HG03135 (cell line): Measurements from ENCODE around the gene PATE4.
"Not testable (repeated sequence)": the region's sequence is repeated elsewhere in the genome, so short reads cannot be mapped to it uniquely, and the experiment has no call there.

Source experiments
- ATAC-seq: cut with Tn5 transposase; IDR thresholded peaks from one replicate; pipeline ENCODE4 v1.9.1; 2021; ENCODE audit warnings: mild to moderate bottlenecking, moderate library complexity; ENCODE audit not compliant: unreplicated experiment

The PATE4 gene, protein sequence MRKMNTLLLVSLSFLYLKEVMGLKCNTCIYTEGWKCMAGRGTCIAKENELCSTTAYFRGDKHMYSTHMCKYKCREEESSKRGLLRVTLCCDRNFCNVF

DNA sequence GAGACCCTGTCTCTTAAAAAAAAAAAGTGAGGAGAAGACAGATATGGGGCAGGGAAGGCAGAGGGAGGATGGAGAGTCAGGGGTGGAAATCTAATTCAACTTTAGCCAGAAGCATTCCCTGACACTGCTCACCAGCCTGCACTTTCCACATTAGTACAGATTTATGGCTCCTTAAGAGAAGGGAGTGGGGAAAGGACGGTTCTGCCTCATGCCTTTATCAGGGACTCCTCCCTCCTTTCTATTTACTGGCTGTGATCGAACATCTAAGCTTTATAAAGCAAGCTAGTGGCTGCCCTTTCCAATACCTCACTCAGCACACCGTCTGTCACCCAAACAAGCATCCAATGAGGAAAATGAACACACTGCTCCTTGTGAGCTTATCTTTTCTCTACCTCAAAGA is at the start of gene PATE4:
Gene PATE4, plus strand, starts transcription at position 301 of the 400 bp plus-strand sequence. Its CDS starts 44 bp downstream, at position 345.
- no peak for ATAC-seq

DNA sequence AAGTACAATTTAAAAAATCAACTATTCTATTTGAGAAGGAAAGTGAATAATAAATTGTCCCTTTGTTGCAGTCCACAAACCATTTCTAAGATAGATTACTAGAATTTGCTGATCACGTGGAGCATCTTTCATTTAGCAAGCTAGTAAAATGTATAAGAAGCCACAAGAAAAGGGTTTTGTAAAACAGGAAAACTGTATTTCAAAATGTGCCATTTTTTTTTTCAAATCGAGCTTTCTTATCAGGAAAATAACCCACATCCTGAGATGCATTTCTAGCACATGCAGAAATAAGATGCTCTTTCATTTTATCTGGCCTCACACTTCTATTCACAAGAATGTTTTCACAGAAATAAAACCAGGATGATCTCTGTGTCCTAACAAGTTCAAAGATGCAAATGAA is 48.4 kb upstream of the PATE4 start:
- no peak for ATAC-seq

DNA sequence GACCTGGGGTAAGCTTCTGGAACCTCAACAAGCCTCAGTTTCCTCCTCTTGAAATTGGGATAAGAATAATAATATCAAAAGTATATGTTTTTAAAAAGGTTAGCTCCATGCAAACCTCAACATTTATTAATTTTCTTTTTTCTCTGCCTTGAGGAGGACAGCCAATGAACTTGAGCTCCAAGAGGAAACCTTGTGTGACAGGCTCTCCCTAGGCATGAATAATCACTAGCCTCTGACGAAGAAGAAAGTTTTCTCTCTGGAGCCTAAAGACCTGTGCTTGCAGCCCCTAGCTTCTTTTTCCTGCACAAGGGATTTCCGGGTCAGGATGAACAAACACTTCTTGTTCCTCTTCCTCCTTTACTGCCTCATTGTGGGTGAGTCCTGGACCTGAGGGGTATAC is 45.3 kb upstream of the PATE4 start, which contains the start of gene PATE3:
Gene PATE3, plus strand, starts transcription at position 301 of the 400 bp plus-strand sequence. Its CDS starts 25 bp downstream, at position 326.
- ATAC-seq: no peak

DNA sequence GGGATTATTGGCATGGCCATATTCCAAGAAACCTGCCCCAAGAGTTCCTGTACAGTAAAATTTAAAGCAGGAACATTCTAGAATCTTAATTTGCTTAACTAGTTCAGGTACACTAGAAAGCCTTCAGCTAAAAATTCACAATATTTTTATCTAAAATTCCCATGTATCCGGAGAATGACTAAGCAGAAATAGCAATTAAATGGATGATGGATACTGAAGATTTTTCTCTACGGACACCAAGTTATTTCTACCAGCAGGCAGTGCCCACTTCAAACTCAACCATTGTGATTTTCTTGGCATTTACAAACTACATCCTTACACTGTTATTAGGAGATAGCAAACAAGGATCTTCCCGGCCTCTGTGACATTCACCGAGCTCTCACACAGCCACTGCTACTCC is 42.3 kb upstream of the PATE4 start:
- no peak for ATAC-seq

DNA sequence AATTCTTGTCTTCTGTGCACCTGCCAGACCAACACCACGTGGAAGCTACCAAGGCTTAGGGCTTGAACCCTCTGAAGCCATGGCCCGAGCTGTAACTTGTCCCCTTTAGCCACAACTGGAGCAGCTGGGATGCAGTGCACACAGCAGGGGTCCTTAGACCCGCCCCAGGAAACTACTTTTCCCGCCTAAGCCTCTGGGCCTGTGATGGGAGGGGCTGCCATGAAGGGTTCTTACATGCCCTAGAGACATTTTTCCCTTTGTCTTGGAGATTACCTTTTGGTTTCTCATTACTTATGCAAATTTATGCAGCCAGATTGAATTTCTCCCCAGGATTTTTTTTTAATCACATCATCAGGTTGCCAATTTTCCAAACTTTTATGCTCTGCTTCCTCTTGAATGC is 35.5 kb upstream of the PATE4 start:
- no peak for ATAC-seq

DNA sequence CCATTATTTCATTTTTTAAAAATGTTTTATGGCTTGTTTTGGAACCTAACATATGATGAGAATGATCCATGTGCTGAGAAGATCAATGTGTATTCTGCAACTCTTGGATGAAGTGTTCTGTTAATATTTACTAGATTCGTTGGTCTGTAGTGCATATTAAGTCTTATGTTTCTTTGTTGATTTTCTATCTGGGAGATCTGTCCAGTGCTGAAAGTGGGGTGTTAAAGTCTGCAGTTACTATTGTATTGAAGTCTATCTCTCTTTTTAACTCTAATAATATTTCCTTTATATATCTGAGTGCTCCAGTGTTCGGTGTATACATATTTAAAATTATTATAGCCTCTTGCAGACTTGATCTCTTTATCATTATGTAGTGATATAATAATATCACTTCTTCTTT is 33.3 kb upstream of the PATE4 start:
- ATAC-seq: no peak

DNA sequence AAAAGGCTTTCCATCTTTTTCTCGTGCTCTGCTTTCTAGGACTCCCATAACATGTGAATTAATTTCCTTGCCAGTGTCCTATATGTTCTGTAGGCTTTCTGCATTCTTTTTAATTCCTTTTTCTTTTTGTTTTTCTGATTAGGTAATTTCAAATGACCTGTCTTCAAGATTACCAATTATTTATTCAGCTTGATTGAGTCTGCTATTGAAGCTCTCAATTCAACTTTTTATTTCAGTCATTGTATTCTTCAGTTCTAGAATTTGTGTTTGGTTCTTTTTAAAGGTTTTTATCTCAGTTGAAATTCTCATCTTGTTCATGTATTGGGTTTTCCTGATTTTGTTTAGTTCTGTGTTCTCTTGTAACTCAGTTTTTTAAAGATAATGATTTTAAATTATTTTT is 30.7 kb upstream of the PATE4 start:
- ATAC-seq: no peak

DNA sequence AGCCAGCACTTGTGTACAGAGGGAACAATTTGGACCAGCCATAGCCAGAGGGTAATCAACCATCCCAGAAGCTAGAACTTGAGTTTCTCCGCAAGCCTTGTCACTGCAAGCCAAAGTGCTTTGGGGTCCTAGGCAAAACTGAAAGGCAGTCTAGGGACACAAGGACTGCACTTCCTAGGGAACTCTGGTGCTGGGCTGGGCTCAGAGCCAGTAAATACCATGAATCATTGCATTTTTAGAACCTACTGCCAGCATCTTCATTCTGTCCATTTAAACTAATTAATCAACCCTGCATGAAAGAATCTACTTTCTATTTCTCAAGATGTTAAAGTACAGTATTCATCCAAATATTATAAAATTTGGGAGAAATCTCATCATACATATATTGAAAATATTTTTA is 25.2 kb upstream of the PATE4 start:
- ATAC-seq: no peak

DNA sequence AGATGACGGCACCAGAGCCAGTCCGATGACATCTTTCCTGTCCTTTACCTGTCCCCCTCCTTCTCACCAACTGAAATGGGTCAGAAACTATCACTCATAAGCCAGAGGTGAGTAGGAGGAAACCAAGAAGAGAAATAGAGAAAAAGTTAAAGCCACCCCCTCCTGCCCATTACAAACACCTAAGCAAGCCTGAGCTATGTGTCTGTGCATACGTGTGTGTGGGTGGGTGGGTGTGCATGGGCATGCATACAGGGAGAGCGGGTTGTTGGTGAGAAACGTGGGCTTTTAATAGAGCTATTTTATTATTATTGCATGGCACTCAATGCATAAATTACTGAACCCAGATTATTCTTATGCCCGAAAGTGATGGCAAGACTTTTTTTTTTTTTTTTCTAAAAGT is 2.6 kb downstream of the PATE4 start:
- ATAC-seq: no peak

DNA sequence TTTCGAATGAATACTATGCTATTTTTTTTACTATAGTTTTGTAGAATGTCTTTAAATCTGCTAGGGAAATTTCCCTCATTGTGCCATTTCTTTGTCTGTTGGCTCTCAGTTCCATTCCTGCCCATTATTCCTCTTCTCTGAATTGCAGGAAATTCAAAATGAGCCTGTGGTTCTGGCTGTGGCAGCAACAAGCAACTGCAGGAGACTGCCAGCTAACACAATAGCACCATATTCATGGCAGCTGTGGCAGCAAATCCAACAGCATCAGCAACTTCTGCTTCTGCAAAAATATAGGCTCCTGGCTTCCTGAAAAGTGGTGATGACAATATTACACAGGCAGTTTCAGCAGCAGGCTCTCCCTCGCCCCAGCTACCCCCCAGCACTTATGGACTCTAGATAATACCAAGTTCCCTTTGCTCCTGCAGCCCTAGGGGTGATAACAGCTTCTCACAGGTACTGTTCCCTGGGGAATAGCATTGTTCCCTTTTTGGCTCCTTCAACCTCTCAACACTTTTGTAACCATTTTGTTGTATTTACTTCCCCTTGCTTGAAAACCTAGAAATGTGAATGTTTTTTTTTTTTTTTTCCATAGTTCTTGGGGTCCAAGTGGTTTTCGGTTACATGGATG is 9.3 kb downstream of the PATE4 start:
- ATAC-seq: no peak

DNA sequence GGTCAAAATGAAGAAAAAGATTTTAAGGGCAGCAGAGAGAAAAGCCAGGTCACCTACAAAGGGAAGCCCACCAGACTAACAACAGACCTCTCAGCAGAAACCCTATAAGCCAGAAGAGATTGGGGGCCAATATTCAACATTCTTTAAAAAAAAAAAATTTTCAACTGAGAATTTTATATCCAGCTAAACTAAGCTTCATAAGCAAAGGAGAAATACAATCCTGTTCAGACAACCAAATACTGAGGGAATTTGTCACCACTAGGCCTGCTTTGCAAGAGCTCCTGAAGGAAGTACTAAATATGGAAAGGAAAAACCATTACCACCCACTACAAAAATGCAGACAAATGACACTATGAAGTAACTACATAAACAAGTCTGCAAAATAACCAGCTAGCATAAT is 13.1 kb downstream of the PATE4 start:
- ATAC-seq: no peak

DNA sequence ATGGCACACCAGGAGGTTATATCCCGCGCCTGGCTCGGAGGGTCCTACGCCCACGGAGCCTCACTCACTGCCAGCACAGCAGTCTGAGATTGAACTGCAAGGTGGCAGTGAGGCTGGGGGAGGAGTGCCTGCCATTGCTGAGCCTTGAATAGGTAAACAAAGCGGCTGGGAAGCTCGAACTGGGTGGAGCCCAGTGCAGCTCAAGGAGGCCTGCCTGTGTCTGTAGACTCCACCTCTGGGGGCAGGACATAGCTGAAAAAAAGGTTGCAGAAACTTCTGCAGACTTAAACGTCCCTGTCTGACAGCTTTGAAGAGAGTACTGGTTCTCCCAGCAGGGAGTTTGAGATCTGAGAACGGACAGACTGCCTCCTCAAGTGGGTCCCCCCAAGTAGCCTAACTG is 24.6 kb downstream of the PATE4 start:
- ATAC-seq: not testable (repeated sequence)

DNA sequence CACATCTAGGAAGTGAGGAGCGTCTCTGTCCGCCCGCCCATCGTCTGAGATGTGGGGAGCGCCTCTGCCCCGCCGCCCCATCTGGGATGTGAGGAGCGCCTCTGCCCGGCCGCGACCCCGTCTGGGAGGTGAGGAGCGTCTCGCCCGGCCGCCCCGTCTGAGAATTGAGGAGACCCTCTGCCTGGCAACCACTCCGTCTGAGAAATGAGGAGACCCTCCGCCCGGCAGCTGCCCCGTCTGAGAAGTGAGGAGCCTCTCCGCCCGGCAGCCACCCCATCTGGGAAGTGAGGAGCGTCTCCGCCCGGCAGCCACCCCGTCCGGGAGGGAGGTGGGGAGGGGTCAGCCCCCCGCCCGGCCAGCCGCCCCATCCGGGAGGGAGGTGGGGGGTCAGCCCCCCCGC is 29.7 kb downstream of the PATE4 start:
- not testable (repeated sequence) for ATAC-seq

DNA sequence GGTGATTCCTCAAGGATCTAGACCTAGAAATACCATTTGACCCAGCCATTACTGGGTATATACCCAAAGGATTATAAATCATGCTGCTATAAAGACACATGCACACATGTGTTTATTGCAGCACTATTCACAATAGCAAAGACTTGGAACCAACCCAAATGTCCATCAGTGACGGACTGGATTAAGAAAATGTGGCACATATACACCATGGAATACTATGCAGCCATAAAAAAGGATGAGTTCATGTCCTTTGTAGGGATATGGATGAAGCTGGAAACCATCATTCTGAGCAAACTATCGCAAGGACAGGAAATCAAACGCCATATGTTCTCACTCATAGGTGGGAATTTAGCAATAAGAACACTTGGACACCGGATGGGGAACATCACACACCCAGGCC is 32.2 kb downstream of the PATE4 start:
- ATAC-seq: not testable (repeated sequence)

DNA sequence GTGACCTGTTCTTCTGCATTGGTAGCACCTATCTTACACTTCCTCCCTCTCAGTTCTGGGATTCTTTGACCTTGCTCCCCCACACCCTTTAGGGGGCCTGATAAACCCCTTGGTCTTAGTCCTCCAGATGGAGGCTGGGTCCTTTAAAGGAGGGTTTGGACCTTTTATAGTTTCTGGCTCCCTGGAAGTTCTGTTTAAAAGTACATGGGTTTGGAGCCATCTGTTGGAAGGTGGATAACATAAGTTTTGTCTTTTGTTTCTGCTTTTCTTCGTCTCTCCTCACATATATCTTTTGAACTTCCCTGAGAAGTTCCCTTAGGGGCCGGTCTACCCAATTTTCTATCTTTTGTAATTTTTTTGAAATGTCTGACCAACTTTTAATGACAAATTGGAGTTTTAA is 36.4 kb downstream of the PATE4 start:
- ATAC-seq: no peak

DNA sequence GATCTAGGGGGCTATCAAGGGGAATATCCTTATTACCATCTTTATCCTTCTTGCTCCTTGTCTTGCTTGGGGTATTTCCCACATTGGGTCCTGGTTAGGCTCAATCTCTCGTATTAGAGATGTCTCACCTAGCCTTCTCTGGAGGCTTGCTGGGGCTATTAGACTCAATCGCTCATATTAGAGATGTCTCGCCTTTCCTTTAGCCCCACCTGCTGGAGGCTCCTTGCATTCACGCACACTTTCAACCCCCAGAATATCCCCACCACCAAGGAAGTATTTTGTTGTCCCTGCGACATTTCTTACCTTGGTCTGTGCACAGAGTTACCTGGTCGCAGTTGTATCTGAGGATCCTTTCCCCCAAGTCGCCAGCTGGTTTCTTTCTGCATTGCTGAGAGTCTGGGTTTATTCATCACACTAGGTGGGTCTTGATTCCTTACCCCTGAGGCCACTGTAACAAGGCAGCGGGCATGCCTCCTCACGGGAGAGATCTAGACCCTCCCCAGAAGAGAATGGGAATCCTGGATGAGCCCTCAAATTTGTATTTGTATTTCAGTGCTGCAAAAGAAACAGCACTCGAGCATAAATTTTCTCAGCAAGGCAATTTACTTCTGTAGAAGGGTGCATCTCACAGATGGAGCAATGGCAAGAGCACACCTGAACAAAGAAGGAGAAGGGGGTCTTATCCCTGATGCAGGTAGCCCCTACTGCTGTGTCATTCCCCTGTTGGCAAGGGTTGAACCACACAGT is 38.4 kb downstream of the PATE4 start:
- ATAC-seq: no peak

DNA sequence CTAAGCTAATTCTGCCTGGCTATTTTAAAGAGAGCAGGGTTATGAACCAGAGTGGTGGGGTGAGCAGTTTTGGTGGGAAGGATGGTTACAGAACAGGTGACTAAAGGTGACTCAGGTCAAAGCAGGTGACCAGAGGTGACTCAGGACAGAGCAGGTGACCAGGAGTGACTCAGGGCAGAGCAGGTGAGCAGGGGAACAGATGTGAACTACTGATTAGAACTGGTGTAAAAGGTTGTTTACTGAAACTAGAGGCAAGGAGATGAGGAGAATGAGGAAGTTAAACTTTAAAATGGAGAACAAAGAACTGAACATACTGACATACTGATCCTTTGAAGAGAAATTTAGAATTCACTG is 39.0 kb downstream of the PATE4 start:
- ATAC-seq: no peak

DNA sequence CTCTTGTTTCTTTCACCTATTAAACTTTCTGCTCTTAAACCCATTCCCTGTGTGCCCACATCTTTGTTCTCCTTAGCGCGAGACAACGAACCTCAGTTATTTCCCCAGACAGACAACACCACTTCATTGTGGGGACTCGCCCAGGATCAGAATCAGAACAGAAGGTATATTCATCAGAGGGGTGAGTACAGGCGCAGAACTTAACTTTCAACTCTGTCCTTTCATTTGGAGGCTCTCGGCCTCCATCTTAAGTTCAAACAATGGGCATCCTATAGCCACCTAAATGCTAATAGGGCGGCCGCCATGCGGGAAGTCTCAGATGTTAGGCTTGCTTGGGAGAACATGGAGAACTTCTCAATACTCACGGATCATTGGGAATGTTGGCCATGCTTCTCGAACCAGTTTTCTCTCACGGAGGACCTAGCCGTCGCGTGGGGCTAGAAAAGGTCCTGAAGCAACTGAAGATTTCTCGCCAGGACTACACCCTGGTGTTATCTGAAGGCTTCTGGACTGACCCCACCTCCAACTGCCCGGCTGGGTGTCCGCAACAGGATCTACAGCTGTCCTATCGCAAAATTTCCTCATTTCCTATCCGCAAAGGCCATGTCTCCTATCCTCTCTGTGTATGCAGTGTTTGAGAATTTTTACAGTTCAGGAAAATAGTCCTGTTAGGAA is 40.9 kb downstream of the PATE4 start:
- ATAC-seq: no peak

DNA sequence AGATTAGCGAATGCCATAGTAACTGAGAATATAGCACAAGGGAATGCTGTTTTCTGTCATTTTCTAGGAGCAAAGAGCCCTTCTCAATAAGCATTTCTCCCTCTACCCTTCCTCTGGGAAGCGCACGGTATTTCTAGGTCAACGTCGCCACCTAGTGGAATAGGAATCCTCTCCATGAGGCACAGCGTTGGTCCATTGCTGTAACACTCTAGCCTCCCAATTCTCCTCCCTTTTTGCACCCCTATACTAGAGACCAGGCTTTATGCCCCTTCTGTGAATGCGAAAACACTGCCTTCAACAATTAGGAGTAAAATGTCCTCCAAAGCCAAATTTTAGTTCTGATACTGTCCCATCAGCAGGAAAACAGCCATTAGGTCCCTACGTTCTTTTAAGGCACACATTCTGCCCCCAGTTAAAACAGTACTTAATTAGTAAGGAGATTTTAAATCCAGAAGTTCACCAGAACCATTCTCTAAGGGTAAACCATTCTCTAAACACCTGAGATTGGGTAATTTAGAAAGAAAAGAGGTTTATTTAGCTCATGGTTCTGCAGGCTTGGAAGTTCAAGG is 41.5 kb downstream of the PATE4 start:
- no peak for ATAC-seq

DNA sequence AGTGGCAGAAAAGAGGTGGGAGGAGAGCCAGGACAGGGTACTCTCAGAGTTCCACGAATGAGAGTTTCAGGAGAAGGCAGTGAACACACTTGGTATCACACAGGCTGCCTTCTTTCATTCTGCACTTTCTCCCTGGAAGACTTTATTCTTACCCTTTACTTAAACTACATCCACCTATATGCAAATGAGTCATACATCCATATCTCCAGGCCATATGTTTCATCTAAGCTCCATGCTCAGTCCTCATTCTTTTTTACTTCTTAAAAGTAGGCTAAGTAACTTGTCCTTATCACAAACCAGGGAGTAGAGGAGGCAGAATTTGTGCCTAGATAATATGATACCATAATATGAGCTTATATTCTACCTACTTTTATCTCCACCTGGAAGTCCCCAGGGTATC is 48.2 kb downstream of the PATE4 start:
- ATAC-seq: no peak

DNA sequence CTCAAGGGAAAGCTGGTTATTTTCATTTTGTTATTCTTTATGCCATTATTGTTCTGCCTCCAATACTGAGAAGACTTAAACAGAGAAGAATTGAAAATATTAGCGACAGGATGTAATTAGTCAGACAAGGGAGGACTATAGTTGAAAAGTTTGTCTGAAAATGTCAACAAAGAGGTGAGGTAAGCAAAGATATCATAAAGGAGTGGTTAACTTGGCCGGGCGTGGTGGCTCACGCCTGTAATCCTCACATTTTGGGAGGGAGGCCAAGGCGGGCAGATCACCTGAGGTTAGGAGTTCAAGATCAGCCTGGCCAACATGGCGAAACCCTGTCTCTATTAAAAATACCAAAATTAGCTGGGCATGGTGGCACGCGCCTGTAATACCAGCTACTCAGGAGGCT is 50.3 kb downstream of the PATE4 start:
- no peak for ATAC-seq

DNA sequence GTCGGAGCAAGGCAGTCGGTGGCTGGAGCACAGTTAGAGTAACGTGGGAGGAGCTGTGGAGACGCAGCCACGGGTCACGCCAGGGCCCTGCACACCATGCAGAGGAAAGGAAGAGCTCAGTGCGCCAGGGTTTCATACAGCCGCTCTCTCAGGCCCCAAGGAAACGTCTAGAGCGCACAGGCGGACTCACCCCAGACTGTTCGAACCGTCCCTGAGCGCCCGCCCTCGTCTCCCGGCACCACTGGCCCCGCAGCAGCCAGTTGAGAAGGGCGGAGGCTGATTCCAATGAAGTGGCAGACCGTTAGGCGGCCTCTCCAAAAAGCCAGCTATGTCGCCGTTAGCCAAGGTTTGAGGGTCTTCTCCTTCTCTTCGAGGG is 53.9 kb downstream of the PATE4 start:
- ATAC-seq: peak; percentile 36
